ENCODE measurements around the gene VKORC1.
A peak's percentile ranks its signal among the peaks of the same experiment; 100 is the strongest.

VKORC1 gene

DNA sequence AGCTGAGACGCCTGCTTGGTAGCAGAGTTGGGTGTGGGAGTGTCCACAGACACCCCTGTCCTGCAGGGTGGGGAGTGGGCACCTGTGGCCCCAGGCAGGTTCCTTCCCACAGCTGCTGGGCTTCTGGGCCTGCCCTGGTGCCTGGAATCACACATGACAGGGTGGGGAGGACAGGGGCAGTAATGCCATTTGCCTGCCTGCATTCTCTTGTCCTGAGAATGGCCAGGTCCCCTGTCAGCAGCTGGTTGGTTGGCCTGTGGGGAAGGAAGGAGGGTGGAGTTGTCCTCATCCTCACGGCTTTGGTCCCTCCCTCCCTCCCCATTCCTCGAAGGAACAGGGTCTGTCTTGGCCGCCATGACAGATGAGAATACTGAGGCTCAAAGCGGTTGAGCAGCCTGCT lies 11.0 kb downstream of the VKORC1 start:
- Histone ChIP-seq H3K4me1 (peaks cover 0 to 46% (median 23%) of the 10 kb centered on the region in 10 experiments; a peak in 11 of 20 replicates), H3K9me3 (replicated peaks in 1 of 11) (no peaks in the 10 kb centered on the region), H3K27me3 (no peaks in the 10 kb centered on the region), H3K4me2 (no peak overlapping the region), H3K4me3 (no peak overlapping the region), H3K27ac (no peak overlapping the region), H3K9ac (no peak overlapping the region; a peak in 1 of 22 replicates), H4K20me1 (peaks cover 52 to 99% (median 82%) of the 10 kb centered on the region in 11 experiments), H3K36me3 (peaks cover 62 to 100% (median 92%) of the 10 kb centered on the region in 11 experiments)
- TF ChIP-seq Cebpa-rat (IDR thresholded peaks at IDR 0.05): no peak

DNA sequence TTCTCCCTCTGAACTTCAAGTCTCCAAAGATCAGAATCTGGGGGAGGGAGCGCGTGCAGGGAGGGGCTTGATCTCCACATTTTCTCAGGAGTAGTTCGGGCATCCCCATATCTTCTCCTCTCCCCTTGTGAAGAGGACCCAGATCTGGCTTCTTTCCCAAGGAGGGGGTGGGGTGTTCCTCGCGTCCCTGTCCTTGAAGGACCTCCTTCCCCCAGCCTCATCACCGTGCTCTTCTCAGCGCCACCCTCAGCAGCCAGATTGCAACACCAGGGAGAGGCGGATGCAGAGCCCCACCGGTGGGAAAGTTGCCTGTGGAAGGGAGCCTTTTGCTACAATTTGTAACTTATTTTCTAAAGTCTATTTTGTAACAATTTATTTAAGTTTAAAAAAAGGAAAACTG lies 11.5 kb downstream of the VKORC1 start:
- no peak overlapping the region for H3K4me3 ChIP-seq
- H3K9me3 ChIP-seq (replicated peaks in 1 of 11): no peaks in the 10 kb centered on the region
- H3K4me1 ChIP-seq: peaks cover 0 to 51% (median 24%) of the 10 kb centered on the region in 10 experiments; a peak in 11 of 20 replicates
- peaks cover 57 to 100% (median 86%) of the 10 kb centered on the region in 11 experiments for H4K20me1 ChIP-seq
- H3K27me3 ChIP-seq: no peaks in the 10 kb centered on the region
- no peak for TF ChIP-seq Cebpa-rat (IDR thresholded peaks at IDR 0.05)
- H3K27ac ChIP-seq: no peak overlapping the region
- no peak overlapping the region for H3K4me2 ChIP-seq
- 0 out of 22 replicates have a peak overlapping the region, but pooled peaks of 1 of the 11 experiments have one; percentile 1 for H3K9ac ChIP-seq
- peaks cover 67 to 100% (median 92%) of the 10 kb centered on the region in 11 experiments for H3K36me3 ChIP-seq

DNA sequence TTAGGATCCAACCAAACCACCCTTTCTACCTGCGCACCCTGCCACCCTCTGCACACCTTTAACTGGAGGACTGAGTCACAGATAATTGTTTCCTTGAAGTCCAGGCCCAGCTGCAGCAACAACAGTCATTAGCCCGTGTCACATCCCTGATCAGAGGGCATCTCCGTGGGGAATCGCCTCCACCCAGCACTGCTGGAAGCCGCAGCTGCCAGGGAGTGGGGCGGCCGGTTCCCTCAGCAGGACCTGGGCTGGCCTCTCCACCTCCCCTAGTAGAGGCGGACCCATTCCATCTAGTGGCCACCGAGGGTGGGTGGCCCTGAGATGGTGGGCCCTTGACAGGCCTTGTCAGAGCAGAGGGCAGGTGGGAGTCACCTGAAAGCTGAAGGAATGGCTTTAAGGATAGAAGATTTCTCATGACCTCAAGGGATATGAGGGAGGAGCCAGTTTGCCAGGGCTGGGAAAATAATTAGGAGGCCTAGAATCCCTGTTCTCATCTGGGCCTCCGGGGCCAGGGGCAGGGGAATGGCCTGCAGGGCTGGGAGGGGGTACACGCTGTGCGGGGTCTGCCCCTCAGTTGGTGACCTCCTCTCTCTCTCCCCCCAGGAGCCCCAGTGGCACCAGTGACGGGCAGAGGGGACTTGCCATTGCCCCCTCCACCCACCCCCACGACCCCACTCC lies 12.1 kb downstream of the VKORC1 start:
- no peaks in the 10 kb centered on the region for H3K27me3 ChIP-seq
- H3K9me3 ChIP-seq (replicated peaks in 1 of 11): no peaks in the 10 kb centered on the region
- peaks cover 63 to 100% (median 87%) of the 10 kb centered on the region in 11 experiments for H4K20me1 ChIP-seq
- peaks cover 0 to 54% (median 24%) of the 10 kb centered on the region in 10 experiments; a peak in 11 of 20 replicates for H3K4me1 ChIP-seq
- peak overlapping the region in 1 of 11 experiments; percentile 12; a peak in 2 of 22 replicates for H3K27ac ChIP-seq
- no peak overlapping the region for H3K4me3 ChIP-seq
- no peak for TF ChIP-seq Cebpa-rat (IDR thresholded peaks at IDR 0.05)
- peaks cover 73 to 100% (median 93%) of the 10 kb centered on the region in 11 experiments for H3K36me3 ChIP-seq
- H3K9ac ChIP-seq: peak overlapping the region in 3 of 11 experiments; percentile 1 to 45 (median 9); a peak in 1 of 22 replicates
- H3K4me2 ChIP-seq: peak overlapping the region in 5 of 11 experiments; percentile 20 to 82 (median 43); a peak in 7 of 22 replicates

DNA sequence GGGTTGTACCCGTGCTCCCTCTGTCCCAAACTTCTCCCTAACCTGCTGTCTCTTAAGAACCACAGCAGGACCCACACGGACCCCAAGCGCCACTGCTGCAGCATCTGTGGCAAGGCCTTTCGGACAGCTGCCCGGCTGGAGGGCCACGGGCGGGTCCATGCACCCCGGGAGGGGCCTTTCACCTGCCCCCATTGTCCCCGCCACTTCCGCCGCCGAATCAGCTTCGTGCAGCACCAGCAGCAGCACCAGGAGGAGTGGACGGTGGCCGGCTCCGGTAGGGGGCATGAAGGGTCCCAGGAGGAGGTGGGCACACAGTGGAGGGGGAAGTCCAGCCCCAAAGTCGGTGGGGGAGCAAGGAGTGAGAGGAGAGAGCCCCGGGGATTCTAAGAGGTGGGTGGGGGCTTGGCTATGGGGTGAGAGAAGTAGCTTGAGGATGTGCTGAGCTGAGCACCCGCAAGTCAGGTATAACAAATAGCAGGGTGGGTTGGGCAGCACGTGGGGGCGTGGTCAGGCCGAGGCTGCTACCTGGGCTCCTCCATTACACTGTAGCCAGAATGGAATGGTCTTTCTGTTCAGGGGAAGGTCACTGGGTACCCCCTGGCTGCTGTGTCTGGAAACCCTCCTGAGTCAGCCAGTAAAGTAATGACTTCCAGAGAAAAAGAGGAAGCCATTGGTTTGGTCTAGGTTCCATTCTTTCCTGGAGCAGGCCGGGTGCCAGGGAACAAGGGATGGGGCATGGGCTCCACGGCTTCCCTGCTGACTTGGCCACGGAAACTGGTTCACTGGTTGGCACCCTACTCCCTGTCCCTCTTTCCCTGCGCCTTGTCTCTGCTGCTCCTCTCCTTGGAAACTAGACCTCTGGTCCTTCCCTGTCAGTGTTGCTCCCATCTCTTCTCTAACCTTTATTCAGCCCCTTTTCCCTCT lies 12.9 kb downstream of the VKORC1 start:
- Histone ChIP-seq H3K27me3 (no peaks in the 10 kb centered on the region), H3K4me2 (peak overlapping the region in 5 of 11 experiments; percentile 20 to 82 (median 43); a peak in 9 of 22 replicates), H4K20me1 (peaks cover 68 to 100% (median 95%) of the 10 kb centered on the region in 11 experiments), H3K4me3 (no peak overlapping the region), H3K36me3 (peaks cover 79 to 100% (median 96%) of the 10 kb centered on the region in 11 experiments), H3K4me1 (peaks cover 0 to 54% (median 24%) of the 10 kb centered on the region in 10 experiments; a peak in 11 of 20 replicates), H3K27ac (peak overlapping the region in 1 of 11 experiments; percentile 12; a peak in 2 of 22 replicates), H3K9ac (peak overlapping the region in 5 of 11 experiments; percentile 1 to 45 (median 12); a peak in 4 of 22 replicates), H3K9me3 (replicated peaks in 1 of 11) (no peaks in the 10 kb centered on the region)
- no peak for TF ChIP-seq Cebpa-rat (IDR thresholded peaks at IDR 0.05)

DNA sequence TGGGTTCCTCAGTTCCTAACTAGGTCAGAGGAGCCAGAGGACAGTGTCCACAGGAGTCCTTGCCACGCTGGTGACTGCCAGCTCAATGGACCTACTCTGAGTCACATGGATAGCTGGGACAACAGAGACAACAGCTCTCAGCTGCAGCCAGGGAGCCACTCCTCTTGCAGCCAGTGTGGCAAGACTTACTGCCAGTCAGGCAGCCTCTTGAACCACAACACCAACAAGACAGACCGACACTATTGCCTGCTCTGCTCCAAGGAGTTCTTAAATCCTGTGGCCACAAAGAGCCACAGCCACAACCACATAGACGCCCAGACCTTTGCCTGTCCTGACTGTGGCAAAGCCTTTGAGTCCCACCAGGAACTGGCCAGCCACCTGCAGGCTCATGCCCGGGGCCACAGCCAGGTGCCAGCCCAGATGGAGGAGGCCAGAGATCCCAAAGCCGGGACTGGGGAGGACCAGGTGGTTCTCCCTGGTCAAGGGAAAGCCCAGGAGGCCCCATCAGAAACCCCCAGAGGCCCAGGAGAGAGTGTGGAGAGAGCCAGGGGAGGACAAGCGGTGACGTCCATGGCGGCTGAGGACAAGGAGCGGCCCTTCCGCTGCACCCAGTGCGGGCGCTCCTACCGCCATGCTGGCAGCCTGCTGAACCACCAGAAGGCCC lies 13.7 kb downstream of the VKORC1 start:
- H3K9ac ChIP-seq: peak overlapping the region in 3 of 11 experiments; percentile 12 to 45 (median 29); a peak in 3 of 22 replicates
- H3K36me3 ChIP-seq: peaks cover 86 to 100% (median 97%) of the 10 kb centered on the region in 11 experiments
- no peak overlapping the region for H3K4me3 ChIP-seq
- no peak overlapping the region for H3K27ac ChIP-seq
- peaks cover 4 to 60% (median 31%) of the 10 kb centered on the region in 10 experiments for H3K4me1 ChIP-seq
- peaks cover 72 to 100% (median 97%) of the 10 kb centered on the region in 11 experiments for H4K20me1 ChIP-seq
- no peaks in the 10 kb centered on the region for H3K27me3 ChIP-seq
- peak overlapping the region in 4 of 11 experiments; percentile 41 to 82 (median 48); a peak in 6 of 22 replicates for H3K4me2 ChIP-seq
- TF ChIP-seq Cebpa-rat (IDR thresholded peaks at IDR 0.05): no peak
- no peaks in the 10 kb centered on the region for H3K9me3 ChIP-seq (replicated peaks in 1 of 11)

DNA sequence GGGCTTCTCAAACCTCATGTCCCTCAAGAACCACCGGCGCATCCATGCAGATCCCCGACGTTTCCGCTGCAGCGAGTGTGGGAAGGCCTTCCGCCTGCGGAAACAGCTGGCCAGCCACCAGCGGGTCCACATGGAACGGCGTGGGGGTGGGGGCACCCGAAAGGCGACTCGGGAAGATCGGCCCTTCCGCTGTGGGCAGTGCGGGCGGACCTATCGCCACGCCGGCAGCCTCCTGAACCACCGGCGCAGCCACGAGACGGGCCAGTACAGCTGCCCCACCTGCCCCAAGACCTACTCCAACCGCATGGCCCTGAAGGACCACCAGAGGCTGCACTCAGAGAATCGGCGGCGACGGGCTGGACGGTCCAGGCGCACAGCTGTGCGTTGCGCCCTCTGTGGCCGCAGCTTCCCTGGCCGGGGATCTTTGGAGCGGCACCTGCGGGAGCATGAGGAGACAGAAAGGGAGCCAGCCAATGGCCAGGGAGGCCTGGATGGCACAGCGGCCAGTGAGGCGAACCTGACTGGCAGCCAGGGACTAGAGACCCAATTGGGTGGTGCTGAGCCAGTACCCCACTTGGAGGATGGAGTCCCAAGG lies 14.5 kb downstream of the VKORC1 start:
- Histone ChIP-seq H3K27me3 (no peaks in the 10 kb centered on the region), H3K9me3 (replicated peaks in 1 of 11) (no peaks in the 10 kb centered on the region), H3K4me1 (peaks cover 11 to 67% (median 39%) of the 10 kb centered on the region in 10 experiments), H3K4me2 (no peak overlapping the region; a peak in 1 of 22 replicates), H3K27ac (no peak overlapping the region), H4K20me1 (peaks cover 71 to 98% (median 95%) of the 10 kb centered on the region in 11 experiments), H3K4me3 (no peak overlapping the region), H3K36me3 (peaks cover 87 to 96% (median 89%) of the 10 kb centered on the region in 11 experiments), H3K9ac (peak overlapping the region in 2 of 11 experiments; percentile 12 to 14; a peak in 1 of 22 replicates)
- no peak for TF ChIP-seq Cebpa-rat (IDR thresholded peaks at IDR 0.05)

DNA sequence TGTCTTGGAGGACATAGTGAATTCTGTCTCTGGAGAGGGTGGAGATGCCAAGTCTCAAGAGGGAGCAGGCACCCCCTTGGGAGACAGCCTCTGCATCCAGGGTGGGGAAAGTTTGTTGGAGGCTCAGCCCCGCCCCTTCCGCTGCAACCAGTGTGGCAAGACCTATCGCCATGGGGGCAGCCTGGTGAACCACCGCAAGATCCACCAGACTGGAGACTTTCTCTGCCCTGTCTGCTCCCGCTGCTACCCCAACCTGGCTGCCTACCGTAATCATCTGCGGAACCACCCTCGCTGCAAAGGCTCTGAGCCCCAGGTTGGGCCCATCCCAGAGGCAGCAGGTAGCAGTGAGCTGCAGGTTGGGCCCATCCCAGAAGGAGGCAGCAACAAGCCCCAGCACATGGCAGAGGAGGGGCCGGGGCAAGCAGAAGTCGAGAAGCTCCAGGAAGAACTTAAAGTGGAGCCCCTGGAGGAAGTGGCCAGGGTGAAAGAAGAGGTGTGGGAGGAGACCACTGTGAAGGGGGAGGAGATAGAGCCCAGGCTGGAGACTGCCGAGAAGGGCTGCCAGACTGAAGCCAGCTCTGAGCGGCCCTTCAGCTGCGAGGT lies 15.2 kb downstream of the VKORC1 start:
- no peaks in the 10 kb centered on the region for H3K9me3 ChIP-seq (replicated peaks in 1 of 11)
- H3K27me3 ChIP-seq: no peaks in the 10 kb centered on the region
- H4K20me1 ChIP-seq: peaks cover 64 to 96% (median 88%) of the 10 kb centered on the region in 11 experiments
- TF ChIP-seq Cebpa-rat (IDR thresholded peaks at IDR 0.05): no peak
- H3K4me1 ChIP-seq: peaks cover 14 to 69% (median 42%) of the 10 kb centered on the region in 10 experiments
- H3K9ac ChIP-seq: peak overlapping the region in 4 of 11 experiments; percentile 14 to 37 (median 29); a peak in 4 of 22 replicates
- peaks cover 80 to 90% (median 82%) of the 10 kb centered on the region in 11 experiments for H3K36me3 ChIP-seq
- H3K27ac ChIP-seq: no peak overlapping the region
- no peak overlapping the region for H3K4me3 ChIP-seq
- 0 out of 22 replicates have a peak overlapping the region, but pooled peaks of 3 of the 11 experiments have one; percentile 6 to 20 (median 9) for H3K4me2 ChIP-seq
